Measurements from ENCODE around the gene RBM38.

DNA sequence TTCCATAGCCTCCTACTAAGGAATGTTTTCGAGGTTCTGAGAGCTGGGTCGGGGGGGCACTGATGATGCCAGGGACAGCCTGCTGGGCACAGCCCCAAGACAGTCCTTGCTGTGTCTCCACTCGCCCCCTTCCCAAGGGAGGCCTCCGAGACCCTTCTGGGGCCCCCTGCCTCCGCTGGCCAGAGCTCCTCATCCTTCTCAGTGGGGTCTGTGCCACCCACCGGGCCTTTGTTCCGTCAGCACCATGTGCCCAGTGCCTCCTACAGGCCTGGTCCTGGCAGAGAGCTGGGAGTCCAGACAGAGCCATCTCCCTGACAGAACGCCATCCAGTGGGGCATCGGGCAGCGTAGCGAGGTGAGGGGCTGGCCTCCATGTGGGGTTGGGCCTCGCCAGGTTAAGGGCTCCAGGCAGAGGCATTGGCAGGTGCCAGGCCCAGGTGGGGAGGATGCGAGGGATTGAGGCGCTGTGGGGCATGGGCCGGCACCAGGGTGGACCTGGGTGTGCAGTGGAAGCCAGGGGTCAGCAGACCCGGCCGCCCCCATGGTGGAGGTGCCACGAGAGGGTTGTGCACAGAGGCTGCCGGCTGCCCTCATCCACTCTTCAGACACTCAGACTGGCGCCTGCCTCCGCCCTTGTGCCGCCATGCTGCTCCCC, 13.3 kb downstream of the RBM38 start:
- TF ChIP-seq, protein P1, sequence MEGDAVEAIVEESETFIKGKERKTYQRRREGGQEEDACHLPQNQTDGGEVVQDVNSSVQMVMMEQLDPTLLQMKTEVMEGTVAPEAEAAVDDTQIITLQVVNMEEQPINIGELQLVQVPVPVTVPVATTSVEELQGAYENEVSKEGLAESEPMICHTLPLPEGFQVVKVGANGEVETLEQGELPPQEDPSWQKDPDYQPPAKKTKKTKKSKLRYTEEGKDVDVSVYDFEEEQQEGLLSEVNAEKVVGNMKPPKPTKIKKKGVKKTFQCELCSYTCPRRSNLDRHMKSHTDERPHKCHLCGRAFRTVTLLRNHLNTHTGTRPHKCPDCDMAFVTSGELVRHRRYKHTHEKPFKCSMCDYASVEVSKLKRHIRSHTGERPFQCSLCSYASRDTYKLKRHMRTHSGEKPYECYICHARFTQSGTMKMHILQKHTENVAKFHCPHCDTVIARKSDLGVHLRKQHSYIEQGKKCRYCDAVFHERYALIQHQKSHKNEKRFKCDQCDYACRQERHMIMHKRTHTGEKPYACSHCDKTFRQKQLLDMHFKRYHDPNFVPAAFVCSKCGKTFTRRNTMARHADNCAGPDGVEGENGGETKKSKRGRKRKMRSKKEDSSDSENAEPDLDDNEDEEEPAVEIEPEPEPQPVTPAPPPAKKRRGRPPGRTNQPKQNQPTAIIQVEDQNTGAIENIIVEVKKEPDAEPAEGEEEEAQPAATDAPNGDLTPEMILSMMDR (IDR thresholded peaks at IDR 0.05): no peak
- no peak for TF ChIP-seq POLR2A (IDR thresholded peaks at IDR 0.05)

Measured in Peyer's patch (tissue), 4 donors.